IMR-90 (cell line): Measurements from ENCODE around the gene PGAM4. TPM values are rescaled to one million over a fixed set of nuclear protein-coding genes. Genes with fewer than 3 reads are reported as not detected.

ENCODE experiments used
- ATAC-seq: fragments of 200-7000 bp; cut with Tn5 transposase; 2 replicates; pipeline ENCODE4 v1.9.1; 2020; ENCODE audit warnings: low read depth, mild to moderate bottlenecking, moderate library complexity
- BruUV-seq: library from RNA; stranded (reverse); fragments of 400-500 nt; replicated peaks from 2 replicates; lab custom pipeline; 2021; lab: Mats Ljungman, UMichigan
- CTCF ChIA-PET: fragments of 300-600 bp; formaldehyde crosslinking; extraction: SDS; loops from one replicate; lab custom pipeline; 2021; ENCODE audit warnings: antibody characterized with exemption; lab: Yijun Ruan, JAX
- POLR2A ChIA-PET: fragments of 300-600 bp; sonication (Branson Sonifier 250); formaldehyde crosslinking; loops from one replicate; lab custom pipeline; 2022; ENCODE audit warnings: antibody characterized with exemption; ENCODE audit not compliant: unreplicated experiment; lab: Charles Lee
- DNase-seq: peaks from one replicate; pipeline ENCODE4 v3.0.0; 2013
- H2AFZ ChIP-seq: replicated peaks from 2 replicates; pipeline ENCODE3; 2013; ENCODE audit warnings: low read length, mild to moderate bottlenecking; ENCODE audit not compliant: poor library complexity
- H2AK5ac ChIP-seq: 2 replicates; pipeline ENCODE4 v1.6.1; 2013; ENCODE audit warnings: low read depth, low read length, inconsistent platforms
- H2AK9ac ChIP-seq: replicated peaks from 2 replicates; pipeline ENCODE3; 2013; ENCODE audit warnings: mild to moderate bottlenecking, low read depth, low read length, moderate library complexity; ENCODE audit not compliant: poor library complexity
- H2BK120ac ChIP-seq: 2 replicates; pipeline ENCODE4 v1.6.1; 2013; ENCODE audit warnings: low read depth, low read length, inconsistent platforms
- H2BK15ac ChIP-seq: 3 replicates; pipeline ENCODE4 v1.6.1; 2013; ENCODE audit warnings: low read depth, low read length, inconsistent platforms
- H2BK20ac ChIP-seq: 2 replicates; pipeline ENCODE4 v1.6.1; 2013; ENCODE audit warnings: low read depth, mild to moderate bottlenecking, inconsistent platforms, low read length, moderate library complexity
- H2BK5ac ChIP-seq: 2 replicates; pipeline ENCODE4 v1.6.1; 2013; ENCODE audit warnings: mild to moderate bottlenecking, low read depth, low read length, inconsistent platforms; ENCODE audit not compliant: poor library complexity, severe bottlenecking
- H3K14ac ChIP-seq: replicated peaks from 2 replicates; pipeline ENCODE4 v1.6.1; 2013; ENCODE audit warnings: low read depth, low read length, inconsistent platforms
- H3K18ac ChIP-seq: 2 replicates; pipeline ENCODE4 v1.6.1; 2013; ENCODE audit warnings: low read depth, low read length, control low read depth
- H3K23ac ChIP-seq: 2 replicates; pipeline ENCODE4 v1.6.1; 2013; ENCODE audit warnings: low read depth, low read length, inconsistent platforms
- H3K27ac ChIP-seq: 2 replicates; pipeline ENCODE4 v1.5.1; 2013; ENCODE audit warnings: mild to moderate bottlenecking, control low read depth, low read length; ENCODE audit not compliant: insufficient read depth
- H3K27me3 ChIP-seq: 2 replicates; pipeline ENCODE4 v1.6.1; 2013; ENCODE audit warnings: low read length; ENCODE audit not compliant: control insufficient read depth, insufficient read depth
- H3K36me3 ChIP-seq: 2 replicates; pipeline ENCODE4 v1.6.1; 2013; ENCODE audit warnings: low read length, mixed read lengths; ENCODE audit not compliant: control insufficient read depth, insufficient read depth
- H3K4ac ChIP-seq: 2 replicates; pipeline ENCODE4 v1.6.1; 2013; ENCODE audit warnings: low read depth, low read length, inconsistent platforms
- H3K4me1 ChIP-seq: 2 replicates; pipeline ENCODE4 v1.6.1; 2013; ENCODE audit warnings: low read length, mixed read lengths; ENCODE audit not compliant: control insufficient read depth, insufficient read depth
- H3K4me2 ChIP-seq: 2 replicates; pipeline ENCODE4 v1.6.1; 2013; ENCODE audit warnings: low read depth, mild to moderate bottlenecking, control low read depth, low read length, moderate library complexity
- H3K4me3 ChIP-seq: 2 replicates; pipeline ENCODE4 v1.5.1; 2013; ENCODE audit warnings: low read depth, mild to moderate bottlenecking, control low read depth, low read length, moderate library complexity; ENCODE audit not compliant: insufficient read depth
- H3K56ac ChIP-seq: 2 replicates; pipeline ENCODE4 v1.6.1; 2013; ENCODE audit warnings: low read length, inconsistent platforms; ENCODE audit not compliant: insufficient read depth; ENCODE audit errors: extremely low read depth
- H3K79me1 ChIP-seq, 2 experiments: 2 replicates each; pipeline ENCODE4 v1.6.1; 2013; ENCODE audit warnings: low read length in 2 of 2, inconsistent platforms in 1 of 2, low read depth in 1 of 2
- H3K9ac ChIP-seq: 2 replicates; pipeline ENCODE4 v1.6.1; 2013; ENCODE audit warnings: low read depth, low read length, control low read depth
- H3K9me1 ChIP-seq: 2 replicates; pipeline ENCODE4 v1.6.1; 2013; ENCODE audit warnings: low read length, inconsistent platforms; ENCODE audit not compliant: insufficient read depth
- H3K9me3 ChIP-seq: 2 replicates; pipeline ENCODE4 v1.6.1; 2013; ENCODE audit warnings: low read length; ENCODE audit not compliant: control insufficient read depth, insufficient read depth
- H4K20me1 ChIP-seq: 2 replicates; pipeline ENCODE4 v1.6.1; 2013; ENCODE audit warnings: low read length, inconsistent platforms; ENCODE audit not compliant: insufficient read depth
- H4K5ac ChIP-seq: 2 replicates; pipeline ENCODE4 v1.6.1; 2013; ENCODE audit warnings: mild to moderate bottlenecking, low read depth, low read length, control low read depth
- H4K8ac ChIP-seq, 2 experiments: 2 replicates each; pipeline ENCODE4 v1.6.1; 2013; ENCODE audit warnings: low read depth in 2 of 2, low read length in 2 of 2, control low read depth in 1 of 2, inconsistent platforms in 1 of 2
- H4K91ac ChIP-seq: 2 replicates; pipeline ENCODE4 v1.6.1; 2013; ENCODE audit warnings: low read depth, low read length, inconsistent platforms; ENCODE audit not compliant: insufficient read depth
- BHLHE40 ChIP-seq: fragments of 150-350 bp; IDR thresholded peaks from 2 replicates; pipeline ENCODE4 v1.6.1; 2016; ENCODE audit warnings: mild to moderate bottlenecking, low read depth, low read length
- CEBPB ChIP-seq: IDR thresholded peaks from 2 replicates; pipeline ENCODE4 v1.6.1; 2012; ENCODE audit warnings: low read depth, low read length, improper control_type of control experiment
- CHD1 ChIP-seq: IDR thresholded peaks from 2 replicates; pipeline ENCODE4 v1.6.1; 2012; ENCODE audit warnings: low read depth, low read length, improper control_type of control experiment
- ELK1 ChIP-seq: fragments of 150-350 bp; IDR thresholded peaks from 2 replicates; pipeline ENCODE4 v1.6.1; 2016; ENCODE audit warnings: low read depth, mild to moderate bottlenecking, low read length, moderate library complexity, borderline replicate concordance
- FOS ChIP-seq: fragments of 150-350 bp; IDR thresholded peaks from 2 replicates; pipeline ENCODE4 v1.6.1; 2016; ENCODE audit warnings: low read depth, low read length
- MAFK ChIP-seq: IDR thresholded peaks from 2 replicates; pipeline ENCODE4 v1.6.1; 2012; ENCODE audit warnings: low read depth, low read length, improper control_type of control experiment
- MXI1 ChIP-seq: IDR thresholded peaks from 2 replicates; pipeline ENCODE4 v1.6.1; 2012; ENCODE audit warnings: low read depth, mild to moderate bottlenecking, low read length, moderate library complexity, borderline replicate concordance
- NFE2L2 ChIP-seq: fragments of 150-350 bp; IDR thresholded peaks from 2 replicates; pipeline ENCODE4 v1.6.1; 2016; ENCODE audit warnings: low read depth, mild to moderate bottlenecking, low read length
- POLR2A ChIP-seq: IDR thresholded peaks from 2 replicates; pipeline ENCODE4 v1.6.1; 2012; ENCODE audit warnings: mild to moderate bottlenecking, low read depth, low read length
- RAD21 ChIP-seq: IDR thresholded peaks from 2 replicates; pipeline ENCODE4 v1.6.1; 2012; ENCODE audit warnings: low read length, improper control_type of control experiment
- RCOR1 ChIP-seq: IDR thresholded peaks from 2 replicates; pipeline ENCODE4 v1.6.1; 2012; ENCODE audit warnings: mild to moderate bottlenecking, low read length, improper control_type of control experiment; ENCODE audit not compliant: insufficient replicate concordance
- SMC3 ChIP-seq: fragments of 150-350 bp; IDR thresholded peaks from 2 replicates; pipeline ENCODE4 v1.6.1; 2016; ENCODE audit warnings: low read depth, mild to moderate bottlenecking, antibody characterized with exemption, low read length, moderate library complexity
- WGBS, 2 experiments: methylation state at CpG; one replicate each; pipeline versions ENCODE4 v1.1.5 to v1.1.7; 2013; ENCODE audit warnings: missing lambda C conversion rate in 2 of 2; ENCODE audit not compliant: insufficient read length in 1 of 2; ENCODE audit errors: extremely low coverage in 2 of 2; 5-methylcytosine and 5-hydroxymethylcytosine counted together
- dilution Hi-C: fragments of 300-500 bp; cut with HindIII; formaldehyde crosslinking; loops from one replicate; pipeline ENCODE4 v1.14.3; 2018; ENCODE audit warnings: low sequenced_read_pairs; ENCODE audit not compliant: unreplicated experiment
- in situ Hi-C: fragments of 300-500 bp; cut with MboI; formaldehyde crosslinking; loops from 3 replicates; pipeline ENCODE4 v1.14.3; 2019; ENCODE audit warnings: low sequenced_read_pairs, inconsistent platforms, mixed read lengths
- intact Hi-C: fragments of 100-400 bp; cut with micrococcal nuclease; formaldehyde crosslinking; loops from 2 replicates; pipeline ENCODE4 v1.10.0; 2022
- polyA plus RNA-seq, 3 experiments: library from polyadenylated mRNA; depleted of rRNA; stranded (reverse); fragments of >200 nt; gene quantifications; 2 replicates each; pipeline ENCODE4 v1.2.3, GENCODE V29; 2012; ENCODE audit warnings: low replicate concordance in 1 of 3
- total RNA-seq: library from RNA; depleted of rRNA; stranded (reverse); fragments of >200 nt; gene quantifications from 2 replicates; pipeline ENCODE4 v1.2.3, GENCODE V29; 2012
- TF ChIP-seq, protein P1 (sequence below): conservative IDR thresholded peaks from 2 replicates; pipeline ENCODE4 v1.5.1; 2012; ENCODE audit warnings: mild to moderate bottlenecking, low read depth, low read length, improper control_type of control experiment
- TF ChIP-seq, protein P2 (sequence below): fragments of 150-350 bp; IDR thresholded peaks from 2 replicates; pipeline ENCODE4 v1.6.1; 2017; ENCODE audit warnings: mild to moderate bottlenecking, antibody characterized with exemption, low read length, low read depth

PGAM4 gene
- total and polyA plus RNA-seq, 2 of the 4 experiments (the other 2 are of a cell fraction) = 0.46 to 0.72 TPM

DNA sequence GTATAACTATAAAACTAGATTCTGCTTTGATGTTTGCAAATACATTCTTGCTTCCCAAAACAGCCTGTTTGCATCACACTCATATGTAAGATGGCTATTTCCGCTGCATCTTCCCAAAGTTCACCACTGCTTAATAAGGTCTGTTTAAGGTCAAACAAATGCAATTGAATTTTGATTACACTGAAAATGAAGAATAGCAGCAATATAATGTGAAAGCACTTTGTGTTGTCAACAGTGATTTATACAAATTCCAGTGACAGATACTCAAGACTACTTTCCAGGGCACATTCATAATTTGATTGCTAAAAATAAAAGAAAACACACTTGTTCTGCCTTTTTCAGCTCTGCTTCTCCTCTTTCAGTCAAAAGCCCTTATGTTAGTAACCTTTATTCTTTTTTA lies 8.1 kb upstream of the PGAM4 start:
- ATAC-seq (no peak), DNase-seq (no peak)
- Histone ChIP-seq H2AK5ac (no peak overlapping the region), H4K5ac (no peak overlapping the region), H2BK20ac (no peak overlapping the region), H3K23ac (no peak overlapping the region), H3K4ac (no peak overlapping the region), H3K79me1 (no peaks in the 10 kb centered on the region), H3K9ac (no peak overlapping the region), H3K27me3 (no peaks in the 10 kb centered on the region), H3K56ac (no peak overlapping the region), H4K20me1 (no peaks in the 10 kb centered on the region), H3K4me2 (no peak overlapping the region), H4K91ac (no peak overlapping the region), H3K9me1 (no peaks in the 10 kb centered on the region), H4K8ac (no peak overlapping the region), H3K4me1 (no peaks in the 10 kb centered on the region), H3K4me3 (no peak overlapping the region), H3K18ac (no peak overlapping the region), H2BK120ac (no peak overlapping the region), H2BK5ac (no peak overlapping the region), H3K14ac (no peak overlapping the region), H2AK9ac (no peak overlapping the region), H2BK15ac (no peak overlapping the region), H3K9me3 (no peaks in the 10 kb centered on the region), H3K36me3 (no peaks in the 10 kb centered on the region), H2AFZ (no peak overlapping the region), H3K27ac (no peak overlapping the region)
- WGBS, 2 experiments = no CpG with 5 or more reads among the region's 1 CpG
- in situ Hi-C loops = no loop called here
- CTCF ChIA-PET = no interaction called here
- POLR2A ChIA-PET = no interaction called here
- dilution Hi-C loops = no loop called here
- TF ChIP-seq FOS = no peak
- no peak for TF ChIP-seq CEBPB
- TF ChIP-seq POLR2A = no peak
- TF ChIP-seq, protein P1, sequence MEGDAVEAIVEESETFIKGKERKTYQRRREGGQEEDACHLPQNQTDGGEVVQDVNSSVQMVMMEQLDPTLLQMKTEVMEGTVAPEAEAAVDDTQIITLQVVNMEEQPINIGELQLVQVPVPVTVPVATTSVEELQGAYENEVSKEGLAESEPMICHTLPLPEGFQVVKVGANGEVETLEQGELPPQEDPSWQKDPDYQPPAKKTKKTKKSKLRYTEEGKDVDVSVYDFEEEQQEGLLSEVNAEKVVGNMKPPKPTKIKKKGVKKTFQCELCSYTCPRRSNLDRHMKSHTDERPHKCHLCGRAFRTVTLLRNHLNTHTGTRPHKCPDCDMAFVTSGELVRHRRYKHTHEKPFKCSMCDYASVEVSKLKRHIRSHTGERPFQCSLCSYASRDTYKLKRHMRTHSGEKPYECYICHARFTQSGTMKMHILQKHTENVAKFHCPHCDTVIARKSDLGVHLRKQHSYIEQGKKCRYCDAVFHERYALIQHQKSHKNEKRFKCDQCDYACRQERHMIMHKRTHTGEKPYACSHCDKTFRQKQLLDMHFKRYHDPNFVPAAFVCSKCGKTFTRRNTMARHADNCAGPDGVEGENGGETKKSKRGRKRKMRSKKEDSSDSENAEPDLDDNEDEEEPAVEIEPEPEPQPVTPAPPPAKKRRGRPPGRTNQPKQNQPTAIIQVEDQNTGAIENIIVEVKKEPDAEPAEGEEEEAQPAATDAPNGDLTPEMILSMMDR = no peak
- no peak for TF ChIP-seq CHD1
- TF ChIP-seq SMC3 = no peak
- TF ChIP-seq NFE2L2 = no peak
- TF ChIP-seq, protein P2, sequence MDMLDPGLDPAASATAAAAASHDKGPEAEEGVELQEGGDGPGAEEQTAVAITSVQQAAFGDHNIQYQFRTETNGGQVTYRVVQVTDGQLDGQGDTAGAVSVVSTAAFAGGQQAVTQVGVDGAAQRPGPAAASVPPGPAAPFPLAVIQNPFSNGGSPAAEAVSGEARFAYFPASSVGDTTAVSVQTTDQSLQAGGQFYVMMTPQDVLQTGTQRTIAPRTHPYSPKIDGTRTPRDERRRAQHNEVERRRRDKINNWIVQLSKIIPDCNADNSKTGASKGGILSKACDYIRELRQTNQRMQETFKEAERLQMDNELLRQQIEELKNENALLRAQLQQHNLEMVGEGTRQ = no peak
- no peak for TF ChIP-seq ELK1
- no peak for TF ChIP-seq RCOR1
- TF ChIP-seq RAD21 = no peak
- TF ChIP-seq MAFK = no peak
- TF ChIP-seq MXI1 = no peak
- no peak for TF ChIP-seq BHLHE40
- BruUV-seq = no TSS peak
- intact Hi-C loops = no loop called here
